HG03432 (cell line): ENCODE measurements around the gene TSPY4.
"Not testable (repeated sequence)": the region's sequence is repeated elsewhere in the genome, so short reads cannot be mapped to it uniquely, and the experiment has no call there.

Source experiments
- ATAC-seq: cut with Tn5 transposase; IDR thresholded peaks from one replicate; pipeline ENCODE4 v1.9.1; 2021; ENCODE audit warnings: mild to moderate bottlenecking, moderate library complexity; ENCODE audit not compliant: unreplicated experiment

The TSPY4 gene

GRCh38 chrY:9337164-9337563 lies at the start of gene TSPY4:
TSPY4 (plus strand) TSS chrY:9337464; CDS start chrY:9337510, 46 bp downstream.
- ATAC-seq: not testable (repeated sequence)

GRCh38 chrY:9320996-9321395 lies 16.3 kb upstream of the TSPY4 start:
- ATAC-seq: no peak

DNA sequence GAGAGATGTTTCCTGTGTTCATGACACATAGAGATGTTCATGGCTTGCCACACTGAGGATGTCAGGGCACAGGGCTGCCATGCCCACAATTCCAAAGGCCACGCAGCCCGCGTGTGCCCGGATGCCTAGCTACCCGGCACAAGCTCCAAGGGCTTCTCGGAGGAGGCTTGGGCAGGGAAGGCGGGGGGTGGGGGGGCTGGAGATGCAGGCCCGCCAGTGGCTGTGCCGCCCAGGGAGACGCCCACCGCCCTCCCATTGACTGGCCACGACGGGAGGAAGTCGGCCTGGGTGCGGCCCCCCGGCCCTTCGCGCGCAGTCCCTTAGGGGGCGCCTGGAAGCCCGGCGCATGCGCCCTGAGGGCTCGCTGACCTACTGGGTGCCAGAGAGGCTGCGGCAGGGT lies 20.2 kb downstream of the TSPY4 start, which contains the start of gene TSPY8:
TSPY8 (plus strand) TSS at position 301 of the 400 bp plus-strand sequence; CDS start at position 347, 46 bp downstream.
- not testable (repeated sequence) for ATAC-seq
